OCI-LY3 (cell line): ENCODE measurements around the gene ANO6.

ENCODE experiments used
- EZH2phosphoT487 ChIP-seq: fragments of 200-600 bp; shearing (Covaris generic); IDR thresholded peaks from 2 replicates; pipeline ENCODE4 v1.6.1; 2018; ENCODE audit warnings: antibody characterized with exemption, mixed run types, low read depth
- TF ChIP-seq, protein P1 (sequence below): fragments of 200-600, 300-600 bp; sonication (generic); IDR thresholded peaks from 2 replicates; pipeline ENCODE4 v1.5.1; 2014; ENCODE audit warnings: antibody characterized with exemption, low read length, low read depth

- TF ChIP-seq, protein P1, sequence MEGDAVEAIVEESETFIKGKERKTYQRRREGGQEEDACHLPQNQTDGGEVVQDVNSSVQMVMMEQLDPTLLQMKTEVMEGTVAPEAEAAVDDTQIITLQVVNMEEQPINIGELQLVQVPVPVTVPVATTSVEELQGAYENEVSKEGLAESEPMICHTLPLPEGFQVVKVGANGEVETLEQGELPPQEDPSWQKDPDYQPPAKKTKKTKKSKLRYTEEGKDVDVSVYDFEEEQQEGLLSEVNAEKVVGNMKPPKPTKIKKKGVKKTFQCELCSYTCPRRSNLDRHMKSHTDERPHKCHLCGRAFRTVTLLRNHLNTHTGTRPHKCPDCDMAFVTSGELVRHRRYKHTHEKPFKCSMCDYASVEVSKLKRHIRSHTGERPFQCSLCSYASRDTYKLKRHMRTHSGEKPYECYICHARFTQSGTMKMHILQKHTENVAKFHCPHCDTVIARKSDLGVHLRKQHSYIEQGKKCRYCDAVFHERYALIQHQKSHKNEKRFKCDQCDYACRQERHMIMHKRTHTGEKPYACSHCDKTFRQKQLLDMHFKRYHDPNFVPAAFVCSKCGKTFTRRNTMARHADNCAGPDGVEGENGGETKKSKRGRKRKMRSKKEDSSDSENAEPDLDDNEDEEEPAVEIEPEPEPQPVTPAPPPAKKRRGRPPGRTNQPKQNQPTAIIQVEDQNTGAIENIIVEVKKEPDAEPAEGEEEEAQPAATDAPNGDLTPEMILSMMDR: no peak
- no peak for TF ChIP-seq EZH2phosphoT487
Observed at GRCh38 chr12:45411626-45412025, 195.7 kb downstream of the ANO6 start.
